GM20000 (cell line): ENCODE results near the gene ADTRP.
A peak's percentile ranks its signal among the peaks of the same experiment; 100 is the strongest.

ENCODE experiments used
- DNase-seq: peaks from one replicate; pipeline ENCODE4 v3.0.0; 2012; ENCODE audit warnings: low spot score
- CTCF ChIP-seq: IDR thresholded peaks from 2 replicates; pipeline ENCODE4 v1.5.1; 2012; ENCODE audit warnings: mild to moderate bottlenecking, control low read depth; ENCODE audit errors: extremely low read depth, missing control alignments

The ADTRP gene

GRCh38 chr6:11705483-11705882 lies 73.1 kb downstream of the ADTRP start:
- no peak for DNase-seq
- TF ChIP-seq CTCF: no peak

GRCh38 chr6:11705069-11705468 lies 73.5 kb downstream of the ADTRP start:
- no peak for DNase-seq
- no peak for TF ChIP-seq CTCF

GRCh38 chr6:11703725-11704124 lies 74.9 kb downstream of the ADTRP start:
- DNase-seq: no peak
- TF ChIP-seq CTCF: no peak

GRCh38 chr6:11702500-11703130 lies 76.0 kb downstream of the ADTRP start:
- no peak for DNase-seq
- TF ChIP-seq CTCF: no peak

- DNase-seq: no peak
- TF ChIP-seq CTCF: no peak
These were observed 76.5 kb downstream of the ADTRP start for GRCh38 chr6:11702089-11702488.

- no peak for DNase-seq
- no peak for TF ChIP-seq CTCF
These were observed 77.0 kb downstream of the ADTRP start for GRCh38 chr6:11701573-11701972.

- peak; percentile 49 for DNase-seq
- TF ChIP-seq CTCF: peak; percentile 13
These were observed 78.4 kb downstream of the ADTRP start for GRCh38 chr6:11700118-11700718.
